T-helper 1 cell (primary cell): ENCODE measurements around the gene MAP7D2.
"Not testable (repeated sequence)": the region's sequence is repeated elsewhere in the genome, so short reads cannot be mapped to it uniquely, and the experiment has no call there.

Experiments used
- DNase-seq, 5 donors: peaks; one replicate each; pipeline ENCODE4 v3.0.0-alpha.2; 2012 to 2020
- total RNA-seq, 4 donors: gene quantifications; one replicate each; lab custom pipeline; 2026; lab: John Stamatoyannopoulos, UW

MAP7D2 gene
- total RNA-seq = 0 to 2.5 (median 0.25) reads per million in 4 donors

GRCh38 chrX:20116577-20117240 is at the start of gene MAP7D2:
MAP7D2 (minus strand) TSS chrX:20116907; CDS start chrX:20116879, 28 bp downstream.
- no peak for DNase-seq

- not testable (repeated sequence) for DNase-seq
Observed at GRCh38 chrX:20162516-20162915, 45.8 kb upstream of the MAP7D2 start.

GRCh38 chrX:20159797-20160385 is 43.2 kb upstream of the MAP7D2 start:
- no peak for DNase-seq

GRCh38 chrX:20151689-20152088 is 35.0 kb upstream of the MAP7D2 start:
- no peak for DNase-seq

GRCh38 chrX:20149326-20149725 is 32.6 kb upstream of the MAP7D2 start:
- no peak for DNase-seq

GRCh38 chrX:20147561-20147960 is 30.9 kb upstream of the MAP7D2 start:
- DNase-seq = no peak

GRCh38 chrX:20144491-20144890 is 27.8 kb upstream of the MAP7D2 start:
- no peak for DNase-seq

- no peak for DNase-seq
Observed at GRCh38 chrX:20143561-20143960, 26.9 kb upstream of the MAP7D2 start.

GRCh38 chrX:20143111-20143510 is 26.4 kb upstream of the MAP7D2 start:
- DNase-seq = no peak

- DNase-seq = peak; percentile 90 to 99 (median 91)
Observed at GRCh38 chrX:20141281-20142220, 24.8 kb upstream of the MAP7D2 start, which contains the start of gene EIF1AX. EIF1AX (minus strand) TSS chrX:20141838; CDS start chrX:20141640, 198 bp downstream.

GRCh38 chrX:20140420-20140819 is 23.7 kb upstream of the MAP7D2 start:
- peak in 1 of 5 donors; percentile 10 for DNase-seq

GRCh38 chrX:20139966-20140365 is 23.3 kb upstream of the MAP7D2 start:
- no peak for DNase-seq

- no peak for DNase-seq
Observed at GRCh38 chrX:20135944-20136343, 19.2 kb upstream of the MAP7D2 start.

GRCh38 chrX:20132666-20133065 is 16.0 kb upstream of the MAP7D2 start:
- no peak for DNase-seq

- DNase-seq = no peak
Observed at GRCh38 chrX:20130357-20130756, 13.7 kb upstream of the MAP7D2 start.

GRCh38 chrX:20129547-20129946 is 12.8 kb upstream of the MAP7D2 start:
- DNase-seq = no peak

GRCh38 chrX:20128670-20129069 is 12.0 kb upstream of the MAP7D2 start:
- DNase-seq = no peak

GRCh38 chrX:20127440-20127839 is 10.7 kb upstream of the MAP7D2 start:
- not testable (repeated sequence) for DNase-seq

GRCh38 chrX:20126833-20127232 is 10.1 kb upstream of the MAP7D2 start:
- not testable (repeated sequence) for DNase-seq

- DNase-seq = no peak
Observed at GRCh38 chrX:20124964-20125363, 8.3 kb upstream of the MAP7D2 start.

- no peak for DNase-seq
Observed at GRCh38 chrX:20118065-20118824, 1.5 kb upstream of the MAP7D2 start.

GRCh38 chrX:20116087-20116576 is 575 bp downstream of the MAP7D2 start:
- no peak for DNase-seq
